ENCODE results near the gene PALB2.

Gene PALB2

GRCh38 chr16:23683487-23683886 is 42.4 kb upstream of the PALB2 start:
- Histone ChIP-seq H3K27me3 (ENCODE audit: insufficient read depth, low read depth) (no peaks in the 10 kb centered on the region), H3K4me3 (IDR thresholded peaks at IDR 0.05; ENCODE audit: insufficient read depth, low read depth, low read length) (no peak overlapping the region), H3K79me2 (ENCODE audit: insufficient read depth, low read depth) (peaks cover 49% of the 10 kb centered on the region), H2AFZ (ENCODE audit: low read depth) (no peak overlapping the region), H3K27ac (no peak overlapping the region), H3K4me1 (ENCODE audit: low read depth, poor library complexity, severe bottlenecking) (peaks cover 23% of the 10 kb centered on the region), H3K9ac (no peak overlapping the region), H3K36me3 (ENCODE audit: insufficient read depth) (peaks cover 43% of the 10 kb centered on the region; the same call in 1 of the 2 replicates), H4K20me1 (ENCODE audit: insufficient read depth) (0 out of 2 replicates have a peak, but pooled peaks cover 8% of the 10 kb centered on the region), H3K4me2 (no peak overlapping the region)
- TF ChIP-seq CTCF (conservative IDR thresholded peaks at IDR 0.05; ENCODE audit: low read depth, low read length): no peak

- Histone ChIP-seq H3K79me2 (ENCODE audit: insufficient read depth, low read depth) (peaks cover 49% of the 10 kb centered on the region), H3K27me3 (ENCODE audit: insufficient read depth, low read depth) (no peaks in the 10 kb centered on the region), H2AFZ (ENCODE audit: low read depth) (no peak overlapping the region), H3K4me2 (no peak overlapping the region), H4K20me1 (ENCODE audit: insufficient read depth) (0 out of 2 replicates have a peak, but pooled peaks cover 8% of the 10 kb centered on the region), H3K9ac (no peak overlapping the region), H3K4me3 (IDR thresholded peaks at IDR 0.05; ENCODE audit: insufficient read depth, low read depth, low read length) (no peak overlapping the region), H3K4me1 (ENCODE audit: low read depth, poor library complexity, severe bottlenecking) (peaks cover 30% of the 10 kb centered on the region), H3K27ac (no peak overlapping the region), H3K36me3 (ENCODE audit: insufficient read depth) (peaks cover 33% of the 10 kb centered on the region; the same call in 1 of the 2 replicates)
- no peak for TF ChIP-seq CTCF (conservative IDR thresholded peaks at IDR 0.05; ENCODE audit: low read depth, low read length)
Measured at GRCh38 chr16:23682181-23682580, 41.1 kb upstream of the PALB2 start.

GRCh38 chr16:23679986-23680336 is 38.9 kb upstream of the PALB2 start:
- Histone ChIP-seq H3K27ac (no peak overlapping the region), H3K9ac (peak overlapping the region; percentile 67; the same call in 1 of the 2 replicates), H3K79me2 (ENCODE audit: insufficient read depth, low read depth) (peaks cover 49% of the 10 kb centered on the region), H3K4me2 (peak overlapping the region; percentile 61), H3K4me1 (ENCODE audit: low read depth, poor library complexity, severe bottlenecking) (peaks cover 30% of the 10 kb centered on the region), H4K20me1 (ENCODE audit: insufficient read depth) (0 out of 2 replicates have a peak, but pooled peaks cover 8% of the 10 kb centered on the region), H2AFZ (ENCODE audit: low read depth) (no peak overlapping the region), H3K27me3 (ENCODE audit: insufficient read depth, low read depth) (no peaks in the 10 kb centered on the region), H3K4me3 (IDR thresholded peaks at IDR 0.05; ENCODE audit: insufficient read depth, low read depth, low read length) (peak overlapping the region; percentile 40), H3K36me3 (ENCODE audit: insufficient read depth) (peaks cover 29% of the 10 kb centered on the region; the same call in 1 of the 2 replicates)
- no peak for TF ChIP-seq CTCF (conservative IDR thresholded peaks at IDR 0.05; ENCODE audit: low read depth, low read length)

GRCh38 chr16:23679274-23679985 is 38.3 kb upstream of the PALB2 start:
- peak overlapping the region; percentile 52 for H2AFZ ChIP-seq (ENCODE audit: low read depth)
- peaks cover 30% of the 10 kb centered on the region for H3K4me1 ChIP-seq (ENCODE audit: low read depth, poor library complexity, severe bottlenecking)
- H3K27me3 ChIP-seq (ENCODE audit: insufficient read depth, low read depth): no peaks in the 10 kb centered on the region
- H3K4me3 ChIP-seq (IDR thresholded peaks at IDR 0.05; ENCODE audit: insufficient read depth, low read depth, low read length): peak overlapping the region; percentile 65
- no peak for TF ChIP-seq CTCF (conservative IDR thresholded peaks at IDR 0.05; ENCODE audit: low read depth, low read length)
- H3K79me2 ChIP-seq (ENCODE audit: insufficient read depth, low read depth): peaks cover 49% of the 10 kb centered on the region
- H4K20me1 ChIP-seq (ENCODE audit: insufficient read depth): 0 out of 2 replicates have a peak, but pooled peaks cover 8% of the 10 kb centered on the region
- peak overlapping the region; percentile 61 for H3K4me2 ChIP-seq
- H3K36me3 ChIP-seq (ENCODE audit: insufficient read depth): peaks cover 29% of the 10 kb centered on the region; the same call in 1 of the 2 replicates
- H3K27ac ChIP-seq: peak overlapping the region; percentile 46
- peak overlapping the region; percentile 67 for H3K9ac ChIP-seq
